Lower leg skin (tissue), 4 donors: ENCODE results near the gene FBXW4. TPM values are rescaled to one million over a fixed set of nuclear protein-coding genes. Genes with fewer than 3 reads are reported as not detected.

ENCODE experiments used
- DNase-seq, 2 donors: peaks; one replicate each; pipeline ENCODE4 v3.0.0-alpha.2; 2019; ENCODE audit warnings: low spot score in 2 of 2
- H3K4me3 ChIP-seq: fragments of 200-600 bp; sonication (generic); 2 replicates; pipeline ENCODE4 v1.5.1; 2017; ENCODE audit warnings: mild to moderate bottlenecking, low read depth; ENCODE audit not compliant: poor library complexity, severe bottlenecking
- POLR2A ChIP-seq, 2 donors: fragments of 450-650 bp; IDR thresholded peaks; one replicate each; pipeline ENCODE4 v1.6.1; 2016 to 2017; ENCODE audit warnings: antibody characterized with exemption in 2 of 2, mild to moderate bottlenecking in 1 of 2, moderate library complexity in 1 of 2
- WGBS, 2 donors: methylation state at CpG; one replicate each; pipeline ENCODE4 v1.1.5; 2018; 5-methylcytosine and 5-hydroxymethylcytosine counted together
- intact Hi-C: fragments of 100-400 bp; cut with DNase I; formaldehyde crosslinking; loops from one replicate; pipeline ENCODE4 v1.15.0; 2023; ENCODE audit warnings: low total_unique reads
- total RNA-seq, 4 donors: library from RNA; depleted of rRNA; stranded (reverse); fragments of >200 nt; gene quantifications; one replicate each; pipeline ENCODE4 v1.1.0, GENCODE V29; 2016
- TF ChIP-seq, protein P1 (sequence below), 3 donors: fragments of 450-650 bp; IDR thresholded peaks; one replicate each; pipeline ENCODE4 v1.5.1; 2016; ENCODE audit warnings: antibody characterized with exemption in 3 of 3, mild to moderate bottlenecking in 3 of 3, moderate library complexity in 2 of 3

FBXW4 gene
- total RNA-seq, 4 donors from 2014 or later: 51.9 to 102 (median 69.6) TPM

DNA sequence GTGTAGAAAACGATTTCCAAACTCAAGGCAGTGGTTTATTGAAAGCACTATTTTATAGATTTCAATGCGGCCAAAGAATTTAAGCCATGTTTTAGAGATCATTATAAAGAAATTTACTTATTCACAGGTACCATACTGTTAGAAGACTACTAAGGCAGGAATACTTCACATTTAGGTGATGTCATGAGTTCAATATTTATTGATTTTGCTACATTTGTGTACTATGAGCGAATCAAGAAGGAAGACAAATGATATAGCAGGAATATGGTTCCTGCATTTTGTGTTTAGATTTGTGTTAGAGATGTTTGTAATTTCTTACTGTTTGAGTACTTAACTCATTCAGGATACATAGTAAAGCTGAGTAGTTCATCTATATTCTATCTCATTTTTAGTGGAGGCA, 1.7 kb upstream of the FBXW4 start:
- intact Hi-C loops: no loop called here
- TF ChIP-seq, protein P1, sequence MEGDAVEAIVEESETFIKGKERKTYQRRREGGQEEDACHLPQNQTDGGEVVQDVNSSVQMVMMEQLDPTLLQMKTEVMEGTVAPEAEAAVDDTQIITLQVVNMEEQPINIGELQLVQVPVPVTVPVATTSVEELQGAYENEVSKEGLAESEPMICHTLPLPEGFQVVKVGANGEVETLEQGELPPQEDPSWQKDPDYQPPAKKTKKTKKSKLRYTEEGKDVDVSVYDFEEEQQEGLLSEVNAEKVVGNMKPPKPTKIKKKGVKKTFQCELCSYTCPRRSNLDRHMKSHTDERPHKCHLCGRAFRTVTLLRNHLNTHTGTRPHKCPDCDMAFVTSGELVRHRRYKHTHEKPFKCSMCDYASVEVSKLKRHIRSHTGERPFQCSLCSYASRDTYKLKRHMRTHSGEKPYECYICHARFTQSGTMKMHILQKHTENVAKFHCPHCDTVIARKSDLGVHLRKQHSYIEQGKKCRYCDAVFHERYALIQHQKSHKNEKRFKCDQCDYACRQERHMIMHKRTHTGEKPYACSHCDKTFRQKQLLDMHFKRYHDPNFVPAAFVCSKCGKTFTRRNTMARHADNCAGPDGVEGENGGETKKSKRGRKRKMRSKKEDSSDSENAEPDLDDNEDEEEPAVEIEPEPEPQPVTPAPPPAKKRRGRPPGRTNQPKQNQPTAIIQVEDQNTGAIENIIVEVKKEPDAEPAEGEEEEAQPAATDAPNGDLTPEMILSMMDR (IDR thresholded peaks at IDR 0.05): no peak
- TF ChIP-seq POLR2A (IDR thresholded peaks at IDR 0.05): no peak
- no peak for DNase-seq
- 90 to 95% methylated on average over 3 of the region's 3 CpGs for WGBS, 2 donors
- H3K4me3 ChIP-seq: no peak overlapping the region

DNA sequence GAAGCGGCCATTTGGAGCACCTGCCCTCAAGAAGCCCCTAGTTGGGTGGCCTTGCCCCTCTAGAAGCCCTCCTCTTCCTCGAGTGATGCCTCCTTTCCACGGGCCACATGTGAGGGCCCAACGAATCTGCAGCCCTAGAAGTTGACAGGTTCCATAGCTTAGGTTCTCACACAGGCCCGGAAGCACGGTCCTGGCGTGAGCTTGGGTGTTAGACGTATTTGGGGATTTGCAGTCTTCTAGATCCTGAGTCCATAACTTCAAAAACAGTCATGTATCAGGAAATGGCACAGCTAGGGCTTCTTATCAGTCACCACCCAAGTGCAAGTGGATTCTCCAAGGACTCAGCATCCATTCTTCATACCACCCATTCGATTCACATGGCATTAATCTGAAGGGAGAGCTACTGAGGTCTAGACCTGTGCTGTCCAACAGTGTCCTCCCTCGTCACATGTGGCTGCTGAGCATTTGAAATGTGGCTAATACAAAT, 477 bp upstream of the FBXW4 start:
- TF ChIP-seq, protein P1 (IDR thresholded peaks at IDR 0.05): no peak
- intact Hi-C loops: no loop called here
- H3K4me3 ChIP-seq: no peak overlapping the region
- DNase-seq: no peak
- 67 to 78% methylated on average over 8 to 9 of the region's 10 CpGs for WGBS, 2 donors

DNA sequence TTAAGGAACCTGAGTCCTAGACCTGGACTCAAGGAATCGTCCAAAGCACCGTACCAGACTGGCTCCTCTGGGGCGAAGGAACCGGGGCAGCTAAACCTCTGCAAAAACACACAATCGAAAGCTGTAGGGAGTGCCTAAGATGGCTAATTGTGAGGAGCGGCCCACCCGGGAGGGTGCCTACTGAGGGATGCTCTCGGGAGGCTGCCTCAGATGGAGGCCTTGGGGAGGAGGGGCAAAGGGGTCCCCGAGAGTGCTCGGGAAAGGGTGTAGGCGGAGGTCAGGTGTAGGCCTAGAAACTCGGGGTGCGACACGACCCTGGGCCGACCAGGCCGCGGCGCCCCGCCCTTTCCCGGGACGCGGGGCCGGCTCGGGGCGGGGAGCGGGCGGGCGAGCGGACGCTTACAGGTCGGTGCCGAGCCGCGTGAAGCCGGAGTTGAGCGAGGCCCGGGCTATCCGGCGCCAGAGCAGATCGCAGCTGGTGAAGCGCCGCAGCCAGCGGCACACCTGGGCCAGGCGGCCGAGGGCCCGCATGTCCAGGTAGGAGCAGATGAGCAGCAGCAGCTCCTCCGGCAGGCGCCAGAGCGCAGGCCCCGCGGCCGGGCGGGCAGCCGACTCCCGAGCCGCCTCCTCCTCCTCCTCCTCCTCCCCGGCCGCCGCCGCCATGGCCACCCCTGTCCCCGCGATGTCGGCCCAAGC, 844 bp downstream of the FBXW4 start:
- TF ChIP-seq, protein P1 (IDR thresholded peaks at IDR 0.05): no peak
- no peak for TF ChIP-seq POLR2A (IDR thresholded peaks at IDR 0.05)
- intact Hi-C loops: no loop called here
- H3K4me3 ChIP-seq: peak overlapping the region; percentile 90
- DNase-seq: peak; percentile 37 to 90
- WGBS, 2 donors: 0 to 1% methylated on average over 39 to 47 of the region's 63 CpGs

DNA sequence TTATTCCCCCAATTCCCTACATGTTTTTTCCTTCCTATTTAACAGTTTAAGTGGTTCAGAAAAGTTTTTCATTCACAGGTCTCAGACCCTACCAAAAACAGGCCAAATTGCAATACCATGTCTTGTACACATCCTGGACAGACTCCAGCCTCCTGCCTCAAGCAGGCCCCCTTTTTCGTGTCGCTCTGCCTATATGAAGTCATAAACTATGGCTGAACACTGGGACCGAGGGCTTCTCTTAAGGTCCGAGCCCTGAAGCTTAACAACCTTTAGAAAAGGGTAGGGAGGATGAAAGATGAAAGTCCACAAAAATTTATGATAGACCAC, 1.4 kb downstream of the FBXW4 start:
- intact Hi-C loops: no loop called here
- peak overlapping the region; percentile 90 for H3K4me3 ChIP-seq
- TF ChIP-seq, protein P1 (IDR thresholded peaks at IDR 0.05): no peak
- no peak for TF ChIP-seq POLR2A (IDR thresholded peaks at IDR 0.05)
- DNase-seq: no peak
- 1 to 3% methylated on average over 4 of the region's 4 CpGs for WGBS, 2 donors

DNA sequence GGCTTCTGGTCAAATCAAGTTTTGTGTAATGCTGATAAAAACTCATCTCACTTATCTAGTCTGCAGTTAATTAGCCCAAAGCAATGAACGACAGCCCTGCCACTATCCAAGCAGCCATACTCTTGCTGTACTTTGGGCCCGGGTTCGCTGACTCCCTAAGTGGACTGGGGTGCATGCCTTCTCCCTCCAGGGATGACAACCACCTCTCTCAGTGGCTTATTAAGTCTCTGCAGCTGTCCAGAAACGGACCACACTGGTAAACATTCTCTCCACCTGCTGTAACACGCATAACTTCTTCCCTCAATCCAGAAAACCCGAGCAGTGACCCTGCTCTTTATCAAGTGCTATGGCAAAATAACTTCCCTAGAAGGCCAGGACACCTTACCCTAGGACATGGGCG, 3.9 kb downstream of the FBXW4 start:
- intact Hi-C loops: no loop called here
- H3K4me3 ChIP-seq: no peak overlapping the region
- 76 to 78% methylated on average over 7 of the region's 7 CpGs for WGBS, 2 donors
- TF ChIP-seq, protein P1 (IDR thresholded peaks at IDR 0.05): no peak
- TF ChIP-seq POLR2A (IDR thresholded peaks at IDR 0.05): no peak
- no peak for DNase-seq

DNA sequence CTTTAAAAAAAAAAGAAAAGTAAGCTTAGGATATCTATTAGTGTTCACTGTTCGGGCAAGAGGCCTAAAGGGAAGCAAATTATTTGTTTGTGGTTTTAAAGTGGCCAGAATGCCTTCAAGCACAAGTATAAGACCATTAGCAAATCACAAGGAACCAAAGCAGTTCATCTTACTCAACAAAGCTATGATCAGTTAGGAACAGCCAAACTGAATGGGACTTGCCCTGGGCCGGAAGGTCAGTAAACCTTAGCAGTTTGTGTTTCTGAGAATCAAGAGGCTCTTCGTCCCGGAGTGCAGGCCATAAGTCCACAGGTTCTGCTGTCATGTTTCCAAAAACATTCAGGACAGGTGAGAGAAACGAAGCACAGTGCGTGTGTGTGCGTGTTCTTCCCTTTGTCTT, 4.5 kb downstream of the FBXW4 start:
- TF ChIP-seq POLR2A (IDR thresholded peaks at IDR 0.05): no peak
- TF ChIP-seq, protein P1 (IDR thresholded peaks at IDR 0.05): no peak
- DNase-seq: no peak
- intact Hi-C loops: no loop called here
- H3K4me3 ChIP-seq: no peak overlapping the region
- WGBS, 2 donors: 70 to 80% methylated on average over 7 of the region's 7 CpGs
